ENCODE data around the gene ERC1.

Gene ERC1

DNA sequence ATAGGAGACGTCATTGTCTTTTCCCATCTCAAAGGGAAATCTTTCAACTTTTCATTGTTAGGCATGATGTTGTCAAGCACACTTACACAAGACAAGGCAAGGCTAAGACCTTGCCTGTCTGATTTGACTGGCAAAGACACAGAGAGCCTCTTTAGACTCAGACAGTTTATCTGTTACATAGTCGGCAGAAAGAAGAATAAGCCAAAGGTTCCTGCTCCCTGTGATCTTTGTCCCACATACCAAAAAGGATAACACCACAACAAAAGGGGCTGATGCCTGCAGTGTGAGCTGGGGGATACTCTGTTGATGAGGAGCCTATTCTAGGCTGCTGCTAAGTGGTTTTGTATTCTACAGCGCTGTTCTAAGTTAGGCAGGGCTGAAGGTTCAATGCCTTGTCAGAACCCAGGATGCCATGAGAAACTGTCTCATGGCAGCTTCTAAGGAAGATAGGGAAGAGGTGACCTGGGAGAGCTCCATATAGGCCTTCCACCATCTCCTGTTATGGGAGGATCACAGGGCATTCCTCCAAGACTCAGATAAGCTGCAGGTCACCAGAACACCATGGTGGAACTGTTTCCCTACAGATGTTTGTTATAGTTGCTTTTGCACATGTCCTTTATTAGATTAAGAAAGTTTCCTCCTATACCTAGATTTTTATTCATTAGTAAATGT, 12.7 kb downstream of the ERC1 start:
- no peak overlapping the region for H3K27ac ChIP-seq (ENCODE audit: low read depth, low read length)
- no peak for TF ChIP-seq EZH2phosphoT487 (IDR thresholded peaks at IDR 0.05; ENCODE audit: borderline replicate concordance, low read length)
- TF ChIP-seq, protein P1, sequence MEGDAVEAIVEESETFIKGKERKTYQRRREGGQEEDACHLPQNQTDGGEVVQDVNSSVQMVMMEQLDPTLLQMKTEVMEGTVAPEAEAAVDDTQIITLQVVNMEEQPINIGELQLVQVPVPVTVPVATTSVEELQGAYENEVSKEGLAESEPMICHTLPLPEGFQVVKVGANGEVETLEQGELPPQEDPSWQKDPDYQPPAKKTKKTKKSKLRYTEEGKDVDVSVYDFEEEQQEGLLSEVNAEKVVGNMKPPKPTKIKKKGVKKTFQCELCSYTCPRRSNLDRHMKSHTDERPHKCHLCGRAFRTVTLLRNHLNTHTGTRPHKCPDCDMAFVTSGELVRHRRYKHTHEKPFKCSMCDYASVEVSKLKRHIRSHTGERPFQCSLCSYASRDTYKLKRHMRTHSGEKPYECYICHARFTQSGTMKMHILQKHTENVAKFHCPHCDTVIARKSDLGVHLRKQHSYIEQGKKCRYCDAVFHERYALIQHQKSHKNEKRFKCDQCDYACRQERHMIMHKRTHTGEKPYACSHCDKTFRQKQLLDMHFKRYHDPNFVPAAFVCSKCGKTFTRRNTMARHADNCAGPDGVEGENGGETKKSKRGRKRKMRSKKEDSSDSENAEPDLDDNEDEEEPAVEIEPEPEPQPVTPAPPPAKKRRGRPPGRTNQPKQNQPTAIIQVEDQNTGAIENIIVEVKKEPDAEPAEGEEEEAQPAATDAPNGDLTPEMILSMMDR (IDR thresholded peaks at IDR 0.05; ENCODE audit: low read depth, low read length, poor library complexity, severe bottlenecking) = no peak
- H4K20me1 ChIP-seq (ENCODE audit: control insufficient read depth, insufficient read depth, low read depth, low read length) = peaks cover 4% of the 10 kb centered on the region; the same call in 1 of the 2 replicates
- no peak overlapping the region for H3K4me3 ChIP-seq (ENCODE audit: low read length)
- no peaks in the 10 kb centered on the region for H3F3A ChIP-seq (ENCODE audit: control insufficient read depth, insufficient read depth)
- 0 out of 2 replicates have a peak, but pooled peaks cover 3% of the 10 kb centered on the region for H3K4me1 ChIP-seq (ENCODE audit: control insufficient read depth, low read length)
- no peak overlapping the region for H3K4me2 ChIP-seq (ENCODE audit: low read length)
- H3K9me3 ChIP-seq (ENCODE audit: control insufficient read depth, insufficient read depth, low read length) = no peaks in the 10 kb centered on the region
- no peaks in the 10 kb centered on the region for H3K9me2 ChIP-seq (replicated peaks; ENCODE audit: control insufficient read depth, low read length)
- peaks cover 5% of the 10 kb centered on the region; the same call in 1 of the 2 replicates for H3K36me3 ChIP-seq (ENCODE audit: control insufficient read depth, low read length)
- no peaks in the 10 kb centered on the region for H3K27me3 ChIP-seq (ENCODE audit: control insufficient read depth, low read length)
- peaks cover 68% of the 10 kb centered on the region for H3K79me2 ChIP-seq (ENCODE audit: control insufficient read depth, low read length)

DNA sequence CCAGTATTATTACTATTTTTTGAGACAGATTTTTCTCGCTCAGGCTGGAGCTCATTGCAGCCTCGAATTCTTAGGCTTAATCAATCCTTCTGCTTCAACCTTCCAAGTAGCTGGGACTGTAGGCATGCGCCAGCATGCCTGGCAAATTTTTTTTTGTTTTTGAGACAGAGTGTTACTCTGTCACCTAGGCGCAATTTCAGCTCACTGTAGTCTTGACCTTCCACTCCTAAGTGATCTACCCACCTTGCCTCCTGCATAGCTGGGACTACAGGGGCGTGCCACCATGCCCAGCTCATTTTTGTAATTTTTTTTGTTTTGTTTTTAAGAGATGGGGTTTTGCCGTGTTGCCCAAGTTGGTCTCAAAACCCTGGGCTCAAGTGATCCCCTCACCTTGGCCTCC, 15.2 kb downstream of the ERC1 start:
- no peak for TF ChIP-seq EZH2phosphoT487 (IDR thresholded peaks at IDR 0.05; ENCODE audit: borderline replicate concordance, low read length)
- TF ChIP-seq, protein P1 (IDR thresholded peaks at IDR 0.05; ENCODE audit: low read depth, low read length, poor library complexity, severe bottlenecking) = no peak
- no peaks in the 10 kb centered on the region for H3K27me3 ChIP-seq (ENCODE audit: control insufficient read depth, low read length)
- H3K79me2 ChIP-seq (ENCODE audit: control insufficient read depth, low read length) = peaks cover 53% of the 10 kb centered on the region
- H3K9me3 ChIP-seq (ENCODE audit: control insufficient read depth, insufficient read depth, low read length) = no peaks in the 10 kb centered on the region
- 0 out of 2 replicates have a peak, but pooled peaks cover 4% of the 10 kb centered on the region for H3F3A ChIP-seq (ENCODE audit: control insufficient read depth, insufficient read depth)
- no peaks in the 10 kb centered on the region for H3K4me1 ChIP-seq (ENCODE audit: control insufficient read depth, low read length)
- H4K20me1 ChIP-seq (ENCODE audit: control insufficient read depth, insufficient read depth, low read depth, low read length) = peaks cover 4% of the 10 kb centered on the region; the same call in 1 of the 2 replicates
- peaks cover 3% of the 10 kb centered on the region; the same call in 1 of the 2 replicates for H3K36me3 ChIP-seq (ENCODE audit: control insufficient read depth, low read length)
- H3K4me3 ChIP-seq (ENCODE audit: low read length) = no peak overlapping the region
- H3K9me2 ChIP-seq (replicated peaks; ENCODE audit: control insufficient read depth, low read length) = no peaks in the 10 kb centered on the region
- H3K4me2 ChIP-seq (ENCODE audit: low read length) = no peak overlapping the region
- no peak overlapping the region for H3K27ac ChIP-seq (ENCODE audit: low read depth, low read length)

DNA sequence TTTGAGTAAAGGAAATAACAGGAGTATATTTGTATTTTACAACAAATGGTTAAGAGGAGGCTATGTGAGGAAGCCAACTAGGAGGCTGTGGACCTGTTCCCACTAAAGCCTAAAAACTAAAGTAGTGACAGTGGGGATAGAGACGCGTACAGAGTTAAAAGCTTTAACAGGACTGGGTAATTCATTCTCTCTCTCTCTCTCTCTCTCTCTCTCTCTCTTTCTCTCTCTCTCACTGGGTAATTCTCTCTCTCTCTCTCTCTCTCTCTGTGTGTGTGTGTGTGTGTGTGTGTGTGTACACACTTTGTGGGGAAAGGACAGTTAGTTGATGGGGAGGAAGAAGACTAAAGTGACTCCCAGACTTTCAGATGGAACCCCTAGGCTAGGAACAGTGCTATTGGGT, 16.3 kb downstream of the ERC1 start:
- H3K27ac ChIP-seq (ENCODE audit: low read depth, low read length) = no peak overlapping the region
- H3K4me2 ChIP-seq (ENCODE audit: low read length) = no peak overlapping the region
- H3K4me1 ChIP-seq (ENCODE audit: control insufficient read depth, low read length) = no peaks in the 10 kb centered on the region
- H3K27me3 ChIP-seq (ENCODE audit: control insufficient read depth, low read length) = no peaks in the 10 kb centered on the region
- H3K79me2 ChIP-seq (ENCODE audit: control insufficient read depth, low read length) = peaks cover 50% of the 10 kb centered on the region
- no peaks in the 10 kb centered on the region for H3K36me3 ChIP-seq (ENCODE audit: control insufficient read depth, low read length)
- H3K9me2 ChIP-seq (replicated peaks; ENCODE audit: control insufficient read depth, low read length) = no peaks in the 10 kb centered on the region
- TF ChIP-seq, protein P1 (IDR thresholded peaks at IDR 0.05; ENCODE audit: low read depth, low read length, poor library complexity, severe bottlenecking) = no peak
- no peak for TF ChIP-seq EZH2phosphoT487 (IDR thresholded peaks at IDR 0.05; ENCODE audit: borderline replicate concordance, low read length)
- 0 out of 2 replicates have a peak, but pooled peaks cover 4% of the 10 kb centered on the region for H3F3A ChIP-seq (ENCODE audit: control insufficient read depth, insufficient read depth)
- H3K9me3 ChIP-seq (ENCODE audit: control insufficient read depth, insufficient read depth, low read length) = no peaks in the 10 kb centered on the region
- H3K4me3 ChIP-seq (ENCODE audit: low read length) = no peak overlapping the region
- H4K20me1 ChIP-seq (ENCODE audit: control insufficient read depth, insufficient read depth, low read depth, low read length) = peaks cover 4% of the 10 kb centered on the region; the same call in 1 of the 2 replicates

All from DOHH2 (cell line).